ENCODE data around the gene ZMYND19. TPM values are rescaled to one million over a fixed set of nuclear protein-coding genes. Genes with fewer than 3 reads are reported as not detected.

ZMYND19 gene
- total and polyA plus RNA-seq, 7 donors, result 11.7 to 27.2 (median 15.2) TPM

DNA sequence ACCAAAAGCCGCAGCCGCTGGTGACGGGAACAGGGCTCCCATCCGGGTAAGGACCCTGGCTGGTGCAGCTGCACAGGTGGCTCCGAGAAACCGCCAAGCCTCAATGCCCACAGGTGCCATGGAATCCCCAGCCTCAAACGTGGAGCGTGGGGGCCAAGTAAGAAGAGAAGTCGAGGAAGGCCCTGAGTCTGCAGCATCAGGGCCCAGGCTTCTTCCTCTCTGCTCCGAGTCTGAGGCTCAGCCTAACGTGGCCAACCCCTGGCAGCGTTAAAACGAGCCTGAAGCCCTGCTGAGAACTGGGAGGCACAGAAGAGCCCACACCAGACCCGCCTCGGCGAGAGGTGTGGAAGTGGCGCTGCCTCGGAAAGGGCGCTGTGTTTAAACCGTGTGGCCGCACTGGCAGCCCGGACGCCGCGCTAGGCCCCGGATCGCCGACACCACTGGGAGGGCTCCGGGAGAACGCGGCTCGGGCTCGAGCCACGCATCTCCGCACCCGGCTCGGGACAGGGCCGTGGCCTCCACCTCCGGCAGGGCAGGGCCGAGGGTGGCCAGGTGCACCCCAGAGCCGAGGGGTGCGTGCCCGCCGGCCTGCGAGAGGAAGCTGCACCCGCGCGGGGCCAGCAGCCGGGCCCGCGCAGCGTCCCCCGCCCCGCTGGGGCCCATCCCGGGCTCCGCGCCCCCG lies 730 bp downstream of the ZMYND19 start:
- TF ChIP-seq, protein P1, sequence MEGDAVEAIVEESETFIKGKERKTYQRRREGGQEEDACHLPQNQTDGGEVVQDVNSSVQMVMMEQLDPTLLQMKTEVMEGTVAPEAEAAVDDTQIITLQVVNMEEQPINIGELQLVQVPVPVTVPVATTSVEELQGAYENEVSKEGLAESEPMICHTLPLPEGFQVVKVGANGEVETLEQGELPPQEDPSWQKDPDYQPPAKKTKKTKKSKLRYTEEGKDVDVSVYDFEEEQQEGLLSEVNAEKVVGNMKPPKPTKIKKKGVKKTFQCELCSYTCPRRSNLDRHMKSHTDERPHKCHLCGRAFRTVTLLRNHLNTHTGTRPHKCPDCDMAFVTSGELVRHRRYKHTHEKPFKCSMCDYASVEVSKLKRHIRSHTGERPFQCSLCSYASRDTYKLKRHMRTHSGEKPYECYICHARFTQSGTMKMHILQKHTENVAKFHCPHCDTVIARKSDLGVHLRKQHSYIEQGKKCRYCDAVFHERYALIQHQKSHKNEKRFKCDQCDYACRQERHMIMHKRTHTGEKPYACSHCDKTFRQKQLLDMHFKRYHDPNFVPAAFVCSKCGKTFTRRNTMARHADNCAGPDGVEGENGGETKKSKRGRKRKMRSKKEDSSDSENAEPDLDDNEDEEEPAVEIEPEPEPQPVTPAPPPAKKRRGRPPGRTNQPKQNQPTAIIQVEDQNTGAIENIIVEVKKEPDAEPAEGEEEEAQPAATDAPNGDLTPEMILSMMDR (IDR thresholded peaks at IDR 0.05), result no peak
- H3K4me3 ChIP-seq, result peak overlapping the region; percentile 81
- ATAC-seq (no peak), DNase-seq (no peak)
- H3K9me3 ChIP-seq, result no peaks in the 10 kb centered on the region
- intact Hi-C loops (cut with DNase I), result no loop called here
- H3K27me3 ChIP-seq (ENCODE audit: insufficient read depth in 3 of 3, low read length in 2 of 3), result no peaks in the 10 kb centered on the region
- H3K27ac ChIP-seq, result no peak overlapping the region
- H3K36me3 ChIP-seq (ENCODE audit: insufficient read depth in 1 of 2, low read depth in 1 of 2), result peaks cover 0 to 42% of the 10 kb centered on the region in 2 donors
- peaks cover 9% of the 10 kb centered on the region for H3K4me1 ChIP-seq
- 8 to 14% (median 14%) methylated on average over 32 to 58 of the region's 58 CpGs for WGBS, 3 donors

GRCh38 chr9:137588891-137589290 lies 1.4 kb downstream of the ZMYND19 start:
- Histone ChIP-seq H3K9me3 (no peaks in the 10 kb centered on the region), H3K36me3 (ENCODE audit: insufficient read depth in 1 of 2, low read depth in 1 of 2) (peaks cover 0 to 49% of the 10 kb centered on the region in 2 donors), H3K4me1 (peaks cover 9% of the 10 kb centered on the region), H3K27ac (no peak overlapping the region), H3K27me3 (ENCODE audit: insufficient read depth in 3 of 3, low read length in 2 of 3) (no peaks in the 10 kb centered on the region), H3K4me3 (peak overlapping the region; percentile 81)
- ATAC-seq (no peak), DNase-seq (no peak)
- 87 to 93% (median 89%) methylated on average over 6 of the region's 6 CpGs for WGBS, 3 donors
- intact Hi-C loops (cut with DNase I), result no loop called here
- TF ChIP-seq, protein P1 (IDR thresholded peaks at IDR 0.05), result no peak

GRCh38 chr9:137588311-137588710 lies 2.0 kb downstream of the ZMYND19 start:
- peaks cover 0 to 52% of the 10 kb centered on the region in 2 donors for H3K36me3 ChIP-seq (ENCODE audit: insufficient read depth in 1 of 2, low read depth in 1 of 2)
- TF ChIP-seq, protein P1 (IDR thresholded peaks at IDR 0.05), result no peak
- H3K27me3 ChIP-seq (ENCODE audit: insufficient read depth in 3 of 3, low read length in 2 of 3), result no peaks in the 10 kb centered on the region
- H3K4me1 ChIP-seq, result peaks cover 9% of the 10 kb centered on the region
- intact Hi-C loops (cut with DNase I), result no loop called here
- 86 to 94% (median 89%) methylated on average over 13 of the region's 13 CpGs for WGBS, 3 donors
- H3K27ac ChIP-seq, result no peak overlapping the region
- H3K4me3 ChIP-seq, result no peak overlapping the region
- DNase-seq (no peak), ATAC-seq (no peak)
- H3K9me3 ChIP-seq, result no peaks in the 10 kb centered on the region

DNA sequence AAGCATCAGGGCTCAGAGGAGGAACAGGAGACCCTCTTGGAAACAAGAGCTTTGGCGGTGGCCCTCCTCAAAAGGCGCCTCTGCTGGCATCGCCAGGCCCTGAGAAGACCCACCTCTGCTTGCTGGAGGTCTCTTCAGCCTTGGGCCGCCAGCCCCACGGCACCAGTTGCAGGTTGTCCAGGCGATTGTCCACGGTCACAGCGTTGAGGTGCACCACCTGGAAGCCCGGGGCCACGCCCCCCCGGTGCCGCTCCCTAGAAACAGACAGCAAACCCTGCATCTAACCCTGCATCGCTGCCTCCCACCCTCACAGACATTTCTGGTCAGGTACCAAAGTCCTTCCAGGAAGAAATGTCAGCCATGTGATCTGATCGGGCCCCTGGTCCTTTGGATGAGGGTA lies 3.5 kb downstream of the ZMYND19 start:
- TF ChIP-seq, protein P1 (IDR thresholded peaks at IDR 0.05), result no peak
- ATAC-seq (no peak), DNase-seq (no peak)
- Histone ChIP-seq H3K9me3 (no peaks in the 10 kb centered on the region), H3K27me3 (ENCODE audit: insufficient read depth in 3 of 3, low read length in 2 of 3) (no peaks in the 10 kb centered on the region), H3K4me1 (peaks cover 9% of the 10 kb centered on the region), H3K27ac (no peak overlapping the region), H3K4me3 (no peak overlapping the region), H3K36me3 (ENCODE audit: insufficient read depth in 1 of 2, low read depth in 1 of 2) (peaks cover 0 to 67% of the 10 kb centered on the region in 2 donors)
- intact Hi-C loops (cut with DNase I), result no loop called here
- WGBS, 3 donors, result 91 to 97% (median 92%) methylated on average over 14 of the region's 14 CpGs

DNA sequence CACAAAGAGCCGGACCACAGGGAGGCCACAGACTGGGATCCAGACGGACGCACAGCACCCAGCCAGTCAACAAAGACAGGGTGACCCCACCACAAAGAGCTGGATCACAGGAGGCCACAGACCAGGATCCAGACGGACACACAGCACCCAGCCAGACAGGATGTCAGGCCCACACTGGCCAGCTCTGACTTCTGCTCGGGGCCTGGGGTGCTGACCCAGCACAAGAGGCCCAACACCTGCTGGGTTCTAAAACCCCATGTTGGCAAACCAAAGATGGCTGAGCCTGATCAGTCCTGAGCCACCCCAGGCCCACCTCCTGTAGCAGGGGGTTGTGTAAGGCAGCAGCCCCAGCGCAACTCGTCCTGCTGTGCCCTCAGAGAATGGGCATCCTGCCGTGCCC lies 6.4 kb downstream of the ZMYND19 start:
- Histone ChIP-seq H3K27me3 (ENCODE audit: insufficient read depth in 3 of 3, low read length in 2 of 3) (no peaks in the 10 kb centered on the region), H3K36me3 (ENCODE audit: insufficient read depth in 1 of 2, low read depth in 1 of 2) (peaks cover 3 to 75% of the 10 kb centered on the region in 2 donors), H3K4me3 (no peak overlapping the region), H3K4me1 (peaks cover 9% of the 10 kb centered on the region), H3K27ac (no peak overlapping the region), H3K9me3 (no peaks in the 10 kb centered on the region)
- DNase-seq (no peak), ATAC-seq (no peak)
- WGBS, 3 donors, result 77 to 85% (median 83%) methylated on average over 8 of the region's 8 CpGs
- intact Hi-C loops (cut with DNase I), result no loop called here
- TF ChIP-seq, protein P1 (IDR thresholded peaks at IDR 0.05), result no peak
